DMS114 treated with DMSO at 0.1 percent for 48 hours (cell line): ENCODE results near the gene PON2.

Experiments
- DNase-seq: peaks from one replicate; lab custom pipeline; 2025; ENCODE audit not compliant: unreplicated experiment; lab: John Stamatoyannopoulos, UW

PON2 gene

DNA sequence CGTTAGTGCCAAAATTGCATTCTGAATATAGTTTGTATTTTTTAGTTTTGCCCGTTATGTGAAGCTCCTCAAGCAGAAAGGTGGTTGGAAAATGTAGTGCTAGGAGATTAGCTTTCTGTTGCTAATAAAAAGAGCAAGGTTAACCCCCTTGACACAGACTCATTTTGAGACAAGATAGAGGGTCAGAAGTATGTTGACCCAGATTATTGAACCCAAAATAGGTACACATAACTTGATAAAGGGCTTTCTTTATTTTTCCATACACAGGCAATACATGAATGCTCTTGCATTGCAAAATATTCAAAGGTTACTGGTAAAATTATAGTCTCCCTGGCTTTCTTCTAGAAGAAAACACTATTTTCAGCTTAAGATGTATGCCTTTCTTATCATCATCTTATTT is 10.0 kb upstream of the PON2 start:
- no peak for DNase-seq

- DNase-seq = no peak
Observed at GRCh38 chr7:95441042-95441823, 6.4 kb upstream of the PON2 start.

DNA sequence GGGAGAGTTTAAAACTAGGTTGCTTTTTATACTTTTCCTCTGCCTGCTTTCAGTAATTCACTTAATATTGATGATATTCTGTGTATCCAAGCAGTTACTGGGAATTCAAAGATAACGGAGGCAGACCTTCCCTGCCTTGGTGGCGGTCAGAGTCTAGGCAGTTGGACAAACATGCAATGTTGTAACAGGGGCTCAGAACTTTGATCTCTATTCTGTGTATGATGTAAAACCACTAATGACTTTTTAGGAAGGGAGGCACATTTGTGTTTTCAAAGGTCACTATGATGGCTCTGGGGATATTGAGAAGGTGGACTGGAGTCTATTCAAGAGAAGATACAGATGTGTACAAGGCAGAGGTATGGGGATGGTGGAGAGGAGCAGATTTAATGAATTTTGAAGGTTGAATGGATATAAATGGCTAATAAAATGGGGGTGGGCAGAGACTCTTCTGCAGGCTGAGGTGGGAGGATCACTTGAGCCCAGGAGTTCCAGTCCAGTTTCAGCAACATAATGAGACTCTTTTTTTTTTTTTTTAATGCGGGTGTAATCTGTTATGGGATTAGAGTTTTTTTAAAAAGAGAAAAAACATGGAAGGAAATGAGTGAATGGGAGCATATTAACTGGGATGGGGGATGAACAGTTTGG is 5.7 kb upstream of the PON2 start:
- no peak for DNase-seq

- DNase-seq = no peak
Observed at GRCh38 chr7:95436407-95436806, 1.6 kb upstream of the PON2 start.

GRCh38 chr7:95435422-95435780 is 573 bp upstream of the PON2 start:
- no peak for DNase-seq

GRCh38 chr7:95433952-95434556 is 774 bp downstream of the PON2 start:
- no peak for DNase-seq

- no peak for DNase-seq
Observed at GRCh38 chr7:95433129-95433528, 1.7 kb downstream of the PON2 start.

DNA sequence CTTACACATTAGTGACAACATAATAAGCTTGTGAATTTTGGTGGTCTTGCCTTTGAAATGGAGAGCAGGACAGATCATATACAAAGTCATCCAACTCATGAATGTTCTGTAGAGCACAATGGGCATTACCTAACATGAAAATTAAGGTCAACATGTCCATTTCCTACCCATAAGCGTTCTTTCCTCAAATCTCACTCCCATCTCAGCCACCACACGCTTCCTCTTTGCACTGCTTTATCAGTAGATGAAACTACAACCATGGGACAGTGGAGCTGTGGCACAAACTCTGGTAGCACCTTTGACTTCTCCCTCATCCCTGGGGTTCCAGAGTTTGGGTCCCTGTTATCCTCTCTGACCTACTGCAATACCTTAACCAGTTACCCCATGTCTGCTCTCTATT is 2.2 kb downstream of the PON2 start:
- no peak for DNase-seq

DNA sequence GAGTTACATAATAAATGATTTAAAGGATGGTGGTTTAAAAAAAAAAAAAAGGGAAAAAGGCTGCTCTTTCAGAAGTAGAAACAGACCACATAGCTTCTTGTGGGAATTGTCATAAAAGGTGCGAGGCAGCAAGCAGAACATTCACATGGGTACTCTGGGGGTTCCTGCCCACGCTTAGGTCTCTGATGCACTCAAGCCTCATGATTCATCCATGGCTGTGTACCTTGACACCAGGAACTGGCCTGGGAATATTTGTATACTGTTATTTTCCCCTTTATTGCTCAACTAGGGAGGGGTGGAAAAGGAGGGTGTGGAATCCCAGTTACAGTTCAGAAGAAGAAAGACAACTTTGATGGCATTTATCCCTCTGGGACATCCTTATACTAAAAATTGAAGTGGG is 4.0 kb downstream of the PON2 start:
- DNase-seq = no peak

DNA sequence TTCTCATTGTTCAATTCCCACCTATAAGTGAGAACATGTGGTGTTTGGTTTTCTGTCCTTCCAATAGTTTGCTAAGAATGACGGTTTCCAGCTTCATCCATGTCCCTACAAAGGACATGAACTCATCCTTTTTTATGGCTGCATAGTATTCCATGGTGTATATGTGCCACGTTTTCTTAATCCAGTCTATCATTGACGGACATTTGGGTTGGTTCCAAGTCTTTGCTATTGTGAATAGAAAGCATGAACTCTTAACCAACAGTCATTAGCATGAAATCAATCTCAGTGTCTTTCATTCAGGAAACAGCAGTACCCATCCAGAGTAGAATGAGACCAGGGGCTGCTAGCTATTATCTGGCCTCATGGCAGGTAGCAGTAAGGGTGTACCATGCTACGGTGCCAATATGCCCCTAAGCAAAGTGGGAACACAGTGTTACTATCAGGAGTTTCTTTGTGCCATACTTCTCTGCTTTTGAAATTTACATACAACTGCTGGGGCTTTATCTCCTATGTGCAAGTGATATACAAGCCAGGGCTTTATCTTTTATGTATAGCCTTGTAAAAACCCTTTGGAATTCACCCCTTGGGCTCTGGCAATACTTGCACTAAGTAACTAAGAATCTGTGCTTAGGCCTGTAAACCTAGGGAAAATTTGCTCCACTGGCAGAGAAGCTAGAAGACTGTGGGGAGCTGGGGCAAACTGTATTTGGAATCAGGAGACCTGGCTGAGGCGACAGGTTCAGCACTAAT is 5.4 kb downstream of the PON2 start:
- no peak for DNase-seq

GRCh38 chr7:95427914-95428516 is 6.8 kb downstream of the PON2 start:
- no peak for DNase-seq

DNA sequence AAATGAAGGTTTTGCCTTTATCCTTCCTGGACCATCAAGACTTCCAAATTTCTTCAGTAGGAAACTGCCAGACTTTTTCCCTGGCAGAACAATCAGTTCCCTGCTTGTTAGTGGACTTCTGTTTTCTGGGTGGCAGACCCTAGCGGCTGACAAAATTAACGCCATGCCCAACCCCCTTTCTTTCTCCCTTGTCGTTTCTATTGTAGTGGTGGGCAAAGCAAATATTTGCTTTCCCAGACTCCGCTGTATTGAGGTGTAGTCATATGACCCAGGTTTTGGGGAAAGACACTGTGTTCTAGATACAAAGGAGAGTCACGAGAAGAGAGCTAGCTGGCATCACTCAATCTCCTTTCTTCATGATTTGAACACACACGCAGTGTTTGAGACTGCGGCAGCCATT is 7.7 kb downstream of the PON2 start:
- no peak for DNase-seq

DNA sequence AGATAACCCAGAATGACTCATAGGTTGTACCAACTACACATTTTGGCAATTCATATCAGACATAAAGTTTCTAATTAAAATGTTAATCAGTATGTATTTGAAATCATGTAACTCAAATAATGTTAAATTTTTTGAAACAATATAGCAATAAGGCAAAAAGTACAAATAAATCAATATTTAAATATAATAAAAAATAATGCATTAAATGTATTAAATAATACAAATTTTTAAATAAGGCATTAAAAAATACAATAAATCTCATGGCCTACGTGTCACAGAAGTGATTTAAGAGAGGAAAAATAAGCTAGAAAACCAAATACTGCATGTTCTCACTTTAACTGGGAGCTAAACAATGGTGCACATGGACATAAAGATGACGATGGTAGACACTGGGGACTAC is 9.1 kb downstream of the PON2 start:
- DNase-seq = no peak

GRCh38 chr7:95424716-95425115 is 10.1 kb downstream of the PON2 start:
- DNase-seq = no peak

GRCh38 chr7:95421847-95422444 is 12.9 kb downstream of the PON2 start:
- no peak for DNase-seq

GRCh38 chr7:95421000-95421846 is 13.6 kb downstream of the PON2 start:
- no peak for DNase-seq

DNA sequence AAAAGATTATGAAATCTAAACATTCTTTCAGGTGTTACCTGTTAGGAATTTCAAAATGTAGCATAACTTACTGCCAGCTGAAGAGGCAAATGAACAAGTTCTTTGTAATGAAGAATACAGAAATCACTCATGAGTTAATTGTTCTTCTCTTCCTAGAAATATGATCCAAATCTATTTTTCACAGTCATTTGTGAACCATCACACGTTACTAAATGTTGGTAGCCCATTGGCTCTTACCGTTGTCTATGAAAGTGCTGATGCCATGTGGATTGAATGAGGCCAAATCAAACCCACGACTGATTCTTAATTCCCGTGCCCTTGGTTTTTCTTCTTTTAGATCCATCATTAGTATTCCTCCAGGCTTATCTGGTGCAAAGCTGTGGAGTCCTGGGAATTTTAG is 22.8 kb downstream of the PON2 start:
- DNase-seq = no peak

DNA sequence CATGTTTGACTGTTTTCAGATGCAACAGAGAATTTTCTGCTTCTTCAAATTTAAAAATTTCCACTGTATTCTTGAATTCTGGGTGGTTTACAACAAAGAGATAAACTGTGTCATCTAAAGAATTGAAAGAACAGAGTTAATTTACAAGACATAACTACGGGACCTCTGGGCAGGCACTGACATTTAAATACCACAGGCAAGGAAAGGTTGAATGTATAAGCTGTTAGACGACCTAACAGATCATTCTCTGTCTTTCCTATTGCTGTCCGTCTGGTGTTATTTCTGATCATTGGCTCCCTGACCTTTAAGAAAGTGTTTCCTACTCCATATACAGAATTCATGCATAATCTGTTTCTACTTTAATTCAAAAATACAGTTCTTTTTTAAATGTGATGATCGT is 23.2 kb downstream of the PON2 start:
- DNase-seq = no peak

- DNase-seq = no peak
Observed at GRCh38 chr7:95411036-95411435, 23.8 kb downstream of the PON2 start.

DNA sequence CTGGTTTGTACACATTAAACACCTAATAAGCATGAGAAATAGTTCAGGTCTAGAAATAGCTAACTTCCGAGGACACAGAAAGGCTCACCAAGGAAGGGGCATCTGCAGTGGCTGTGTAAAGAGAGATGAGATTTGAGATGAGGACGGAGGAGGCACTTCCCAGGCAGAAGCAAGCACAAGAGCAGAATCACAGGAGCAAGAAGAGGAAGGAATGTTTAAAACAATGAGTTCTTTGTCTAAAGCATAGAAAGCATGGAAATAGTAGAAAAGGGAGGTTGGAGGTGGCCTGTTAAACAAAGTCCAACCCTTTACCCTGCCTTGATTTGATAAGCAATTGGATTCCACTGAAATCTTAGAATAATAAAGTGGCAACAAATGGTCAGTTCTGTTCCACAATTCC is 27.1 kb downstream of the PON2 start:
- DNase-seq = no peak
